ENCODE measurements around the gene LGSN.

DNA sequence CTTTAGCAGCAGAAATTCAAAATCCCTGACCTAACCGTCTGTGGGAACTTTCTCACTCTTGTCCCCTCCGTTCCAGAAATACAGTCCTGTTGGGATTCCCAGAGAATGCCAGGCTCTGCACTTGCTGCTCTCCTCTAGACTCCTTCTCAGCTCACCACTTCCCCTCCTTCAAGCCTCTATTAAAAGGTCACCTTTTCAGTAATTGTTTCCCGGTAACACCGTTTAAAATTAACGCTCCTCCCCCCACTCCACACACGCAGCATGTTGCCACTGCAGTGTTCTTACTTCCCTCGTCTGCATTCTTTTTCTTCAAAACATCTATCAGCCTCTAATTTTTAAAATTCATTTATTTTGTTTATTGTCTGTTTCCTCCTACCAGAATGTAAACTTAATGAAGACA lies 48.6 kb upstream of the LGSN start:
- no peak for TF ChIP-seq EP300 (IDR thresholded peaks at IDR 0.05)
- TF ChIP-seq, protein P1, sequence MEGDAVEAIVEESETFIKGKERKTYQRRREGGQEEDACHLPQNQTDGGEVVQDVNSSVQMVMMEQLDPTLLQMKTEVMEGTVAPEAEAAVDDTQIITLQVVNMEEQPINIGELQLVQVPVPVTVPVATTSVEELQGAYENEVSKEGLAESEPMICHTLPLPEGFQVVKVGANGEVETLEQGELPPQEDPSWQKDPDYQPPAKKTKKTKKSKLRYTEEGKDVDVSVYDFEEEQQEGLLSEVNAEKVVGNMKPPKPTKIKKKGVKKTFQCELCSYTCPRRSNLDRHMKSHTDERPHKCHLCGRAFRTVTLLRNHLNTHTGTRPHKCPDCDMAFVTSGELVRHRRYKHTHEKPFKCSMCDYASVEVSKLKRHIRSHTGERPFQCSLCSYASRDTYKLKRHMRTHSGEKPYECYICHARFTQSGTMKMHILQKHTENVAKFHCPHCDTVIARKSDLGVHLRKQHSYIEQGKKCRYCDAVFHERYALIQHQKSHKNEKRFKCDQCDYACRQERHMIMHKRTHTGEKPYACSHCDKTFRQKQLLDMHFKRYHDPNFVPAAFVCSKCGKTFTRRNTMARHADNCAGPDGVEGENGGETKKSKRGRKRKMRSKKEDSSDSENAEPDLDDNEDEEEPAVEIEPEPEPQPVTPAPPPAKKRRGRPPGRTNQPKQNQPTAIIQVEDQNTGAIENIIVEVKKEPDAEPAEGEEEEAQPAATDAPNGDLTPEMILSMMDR (IDR thresholded peaks at IDR 0.05), result no peak
